ENCODE results near the gene PARP1.

PARP1 gene

DNA sequence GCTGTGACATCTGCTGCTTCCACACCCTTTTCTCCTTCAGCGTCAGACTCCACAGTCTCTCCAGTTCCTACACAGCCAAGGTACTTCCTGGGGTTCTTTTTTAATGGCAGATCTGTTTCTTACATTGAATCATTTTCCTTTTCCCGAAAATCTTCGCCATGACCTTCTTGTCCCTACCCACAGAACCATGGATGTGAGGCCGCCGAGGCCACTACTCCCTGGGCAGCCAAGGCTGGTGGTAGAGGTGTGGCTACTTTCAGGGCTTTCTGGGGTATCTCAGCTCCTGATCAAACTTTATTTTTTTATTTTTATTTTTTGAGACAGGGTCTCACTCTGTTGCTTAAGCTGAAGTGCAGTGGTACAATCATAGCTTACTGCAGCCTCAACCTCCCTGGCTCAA lies 89.4 kb downstream of the PARP1 start:
- peaks cover 3% of the 10 kb centered on the region; the same call in 1 of the 2 replicates for H3K27me3 ChIP-seq (ENCODE audit: insufficient read depth, low read length)
- H3K9me3 ChIP-seq (ENCODE audit: low read length) = 0 out of 2 replicates have a peak, but pooled peaks cover 4% of the 10 kb centered on the region
- TF ChIP-seq EZH2 (IDR thresholded peaks at IDR 0.05; ENCODE audit: borderline replicate concordance, low read length) = no peak
- TF ChIP-seq, protein P1, sequence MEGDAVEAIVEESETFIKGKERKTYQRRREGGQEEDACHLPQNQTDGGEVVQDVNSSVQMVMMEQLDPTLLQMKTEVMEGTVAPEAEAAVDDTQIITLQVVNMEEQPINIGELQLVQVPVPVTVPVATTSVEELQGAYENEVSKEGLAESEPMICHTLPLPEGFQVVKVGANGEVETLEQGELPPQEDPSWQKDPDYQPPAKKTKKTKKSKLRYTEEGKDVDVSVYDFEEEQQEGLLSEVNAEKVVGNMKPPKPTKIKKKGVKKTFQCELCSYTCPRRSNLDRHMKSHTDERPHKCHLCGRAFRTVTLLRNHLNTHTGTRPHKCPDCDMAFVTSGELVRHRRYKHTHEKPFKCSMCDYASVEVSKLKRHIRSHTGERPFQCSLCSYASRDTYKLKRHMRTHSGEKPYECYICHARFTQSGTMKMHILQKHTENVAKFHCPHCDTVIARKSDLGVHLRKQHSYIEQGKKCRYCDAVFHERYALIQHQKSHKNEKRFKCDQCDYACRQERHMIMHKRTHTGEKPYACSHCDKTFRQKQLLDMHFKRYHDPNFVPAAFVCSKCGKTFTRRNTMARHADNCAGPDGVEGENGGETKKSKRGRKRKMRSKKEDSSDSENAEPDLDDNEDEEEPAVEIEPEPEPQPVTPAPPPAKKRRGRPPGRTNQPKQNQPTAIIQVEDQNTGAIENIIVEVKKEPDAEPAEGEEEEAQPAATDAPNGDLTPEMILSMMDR (IDR thresholded peaks at IDR 0.05; ENCODE audit: low read length) = no peak

DNA sequence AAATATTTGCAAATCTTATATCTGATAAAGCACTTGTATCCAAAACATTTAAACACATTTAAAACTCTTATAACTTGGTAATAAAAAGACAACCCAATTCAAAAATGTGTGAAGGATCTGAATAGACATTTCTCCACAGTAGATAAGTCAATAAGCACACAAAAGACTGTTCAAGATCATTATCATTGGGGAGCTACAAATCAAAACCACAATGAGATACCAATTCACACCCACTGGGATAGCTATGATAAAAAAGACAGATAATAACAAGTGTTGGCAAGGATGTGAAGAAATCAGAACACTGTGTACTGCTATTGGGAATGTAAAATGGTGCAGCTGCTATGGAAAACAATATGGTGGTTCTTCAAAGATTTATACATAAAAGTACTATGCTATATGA lies 93.8 kb downstream of the PARP1 start:
- Histone ChIP-seq H4K20me1 (ENCODE audit: insufficient read depth, low read length) (no peaks in the 10 kb centered on the region), H3K79me2 (ENCODE audit: insufficient read depth, low read length) (no peaks in the 10 kb centered on the region), H3K4me2 (ENCODE audit: low read length) (no peak overlapping the region), H2AFZ (ENCODE audit: low read length) (no peak overlapping the region), H3K9ac (ENCODE audit: low read length) (no peak overlapping the region), H3K4me1 (ENCODE audit: insufficient read depth, low read length, severe bottlenecking) (peaks cover 12% of the 10 kb centered on the region), H3K36me3 (ENCODE audit: insufficient read depth, low read length) (no peaks in the 10 kb centered on the region; the same call in 1 of the 2 replicates), H3K27ac (ENCODE audit: low read depth, low read length, poor library complexity, severe bottlenecking) (no peak overlapping the region), H3K9me2 (ENCODE audit: low read depth, low read length) (no peaks in the 10 kb centered on the region), H3K4me3 (ENCODE audit: low read depth, low read length, poor library complexity, severe bottlenecking) (no peak overlapping the region), H3K27me3 (ENCODE audit: insufficient read depth, low read length) (peaks cover 3% of the 10 kb centered on the region; the same call in 1 of the 2 replicates), H3F3A (ENCODE audit: insufficient read depth, low read length) (no peaks in the 10 kb centered on the region), H3K9me3 (ENCODE audit: low read length) (no peaks in the 10 kb centered on the region)
- no peak for TF ChIP-seq EZH2 (IDR thresholded peaks at IDR 0.05; ENCODE audit: borderline replicate concordance, low read length)
- TF ChIP-seq, protein P1 (IDR thresholded peaks at IDR 0.05; ENCODE audit: low read length) = no peak

More for the DNA sequence above, 89.4 kb downstream of the PARP1 start:
- Histone ChIP-seq H2AFZ (ENCODE audit: low read length) (no peak overlapping the region), H3K4me1 (ENCODE audit: insufficient read depth, low read length, severe bottlenecking) (no peaks in the 10 kb centered on the region), H3K4me2 (ENCODE audit: low read length) (no peak overlapping the region), H3K9ac (ENCODE audit: low read length) (no peak overlapping the region), H3K9me2 (ENCODE audit: low read depth, low read length) (no peaks in the 10 kb centered on the region), H3K27ac (ENCODE audit: low read depth, low read length, poor library complexity, severe bottlenecking) (no peak overlapping the region), H3K4me3 (ENCODE audit: low read depth, low read length, poor library complexity, severe bottlenecking) (no peak overlapping the region), H4K20me1 (ENCODE audit: insufficient read depth, low read length) (no peaks in the 10 kb centered on the region), H3K79me2 (ENCODE audit: insufficient read depth, low read length) (no peaks in the 10 kb centered on the region), H3K36me3 (ENCODE audit: insufficient read depth, low read length) (peaks cover 3% of the 10 kb centered on the region; the same call in 1 of the 2 replicates), H3F3A (ENCODE audit: insufficient read depth, low read length) (no peaks in the 10 kb centered on the region)

DNA sequence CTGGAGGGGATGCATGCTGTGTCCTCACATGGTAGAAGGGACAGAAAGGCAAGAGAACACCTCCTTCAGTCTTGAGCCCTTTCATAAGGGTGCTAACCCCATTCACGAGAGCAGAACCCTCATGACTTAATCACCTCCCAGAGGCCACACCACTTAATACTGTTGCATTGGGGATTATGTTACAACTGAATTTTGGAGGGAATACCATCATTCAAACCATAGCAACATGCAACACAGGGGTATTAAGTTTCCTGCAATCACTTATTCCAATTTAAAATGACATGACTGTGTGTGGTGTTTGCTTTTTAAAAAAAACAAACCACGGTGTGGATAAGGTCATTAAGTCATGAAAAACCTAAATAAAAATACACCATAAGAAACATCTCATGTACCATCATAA lies 95.8 kb downstream of the PARP1 start:
- no peaks in the 10 kb centered on the region for H3K9me2 ChIP-seq (ENCODE audit: low read depth, low read length)
- H3K27me3 ChIP-seq (ENCODE audit: insufficient read depth, low read length) = no peaks in the 10 kb centered on the region; the same call in 1 of the 2 replicates
- no peak overlapping the region for H2AFZ ChIP-seq (ENCODE audit: low read length)
- no peaks in the 10 kb centered on the region for H3K9me3 ChIP-seq (ENCODE audit: low read length)
- no peak overlapping the region for H3K27ac ChIP-seq (ENCODE audit: low read depth, low read length, poor library complexity, severe bottlenecking)
- no peak overlapping the region for H3K4me2 ChIP-seq (ENCODE audit: low read length)
- peaks cover 18% of the 10 kb centered on the region for H3K79me2 ChIP-seq (ENCODE audit: insufficient read depth, low read length)
- H3K9ac ChIP-seq (ENCODE audit: low read length) = no peak overlapping the region
- no peaks in the 10 kb centered on the region for H3F3A ChIP-seq (ENCODE audit: insufficient read depth, low read length)
- no peak overlapping the region for H3K4me3 ChIP-seq (ENCODE audit: low read depth, low read length, poor library complexity, severe bottlenecking)
- H3K36me3 ChIP-seq (ENCODE audit: insufficient read depth, low read length) = no peaks in the 10 kb centered on the region; the same call in 1 of the 2 replicates
- no peaks in the 10 kb centered on the region for H4K20me1 ChIP-seq (ENCODE audit: insufficient read depth, low read length)
- TF ChIP-seq, protein P1 (IDR thresholded peaks at IDR 0.05; ENCODE audit: low read length) = no peak
- TF ChIP-seq EZH2 (IDR thresholded peaks at IDR 0.05; ENCODE audit: borderline replicate concordance, low read length) = no peak
- peaks cover 24% of the 10 kb centered on the region for H3K4me1 ChIP-seq (ENCODE audit: insufficient read depth, low read length, severe bottlenecking)
